Activated CD8-positive, alpha-beta memory T cell treated with anti-CD3 and anti-CD28 coated beads, Interleukin-2, amount 50 U/mL, for 48 hours (primary cell): ENCODE data around the gene MOXD1.
"Not testable (repeated sequence)": the region's sequence is repeated elsewhere in the genome, so short reads cannot be mapped to it uniquely, and the experiment has no call there.

Experiments
- DNase-seq: peaks from one replicate; pipeline ENCODE4 v3.0.0-alpha.2; 2020

MOXD1 gene

DNA sequence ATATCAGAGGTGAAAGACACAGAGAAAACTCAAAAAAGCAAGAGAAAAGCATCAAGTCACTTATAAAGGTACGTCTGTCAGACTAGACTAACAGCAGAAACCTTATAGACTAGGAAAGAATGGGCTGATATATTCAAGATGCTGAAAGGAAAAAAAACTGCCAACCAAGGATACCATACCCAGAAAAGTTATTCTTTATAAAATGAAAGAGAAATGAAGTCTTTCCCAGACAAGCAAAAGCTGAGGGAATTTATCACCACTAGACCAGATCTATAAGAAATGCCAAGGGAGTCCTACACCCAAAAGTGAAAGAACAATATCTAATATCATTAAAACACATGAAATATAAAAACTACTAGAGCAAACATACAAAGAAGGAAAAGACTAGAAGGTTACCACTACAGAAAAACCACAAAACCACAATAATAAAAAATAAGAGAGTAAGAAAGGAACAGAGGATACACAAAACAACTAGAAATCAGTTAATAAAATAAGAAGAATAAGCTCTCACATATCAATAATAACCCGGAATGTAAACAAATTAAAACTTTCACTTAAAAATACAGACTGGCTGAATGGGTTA lies 6.2 kb downstream of the MOXD1 start:
- DNase-seq: no peak

DNA sequence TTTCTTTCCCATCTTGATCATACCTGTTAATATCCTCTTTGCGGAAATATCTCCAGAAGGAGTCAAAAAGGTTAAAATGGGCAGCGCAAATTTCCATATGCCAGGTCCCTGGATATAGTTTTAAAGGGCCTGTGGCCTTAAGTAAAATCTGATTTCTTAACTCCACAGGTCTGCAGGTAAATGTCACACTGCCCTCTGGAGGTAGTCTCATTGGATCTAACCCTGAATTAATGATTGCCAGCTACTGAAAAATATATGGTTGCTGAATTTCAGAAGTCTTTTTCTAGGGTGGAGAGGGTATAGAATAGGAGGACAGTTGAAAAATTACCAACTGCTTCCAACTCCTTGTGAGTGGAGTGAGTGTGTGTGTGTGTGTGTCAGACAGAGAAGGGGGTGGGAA lies 8.5 kb downstream of the MOXD1 start:
- DNase-seq: no peak

DNA sequence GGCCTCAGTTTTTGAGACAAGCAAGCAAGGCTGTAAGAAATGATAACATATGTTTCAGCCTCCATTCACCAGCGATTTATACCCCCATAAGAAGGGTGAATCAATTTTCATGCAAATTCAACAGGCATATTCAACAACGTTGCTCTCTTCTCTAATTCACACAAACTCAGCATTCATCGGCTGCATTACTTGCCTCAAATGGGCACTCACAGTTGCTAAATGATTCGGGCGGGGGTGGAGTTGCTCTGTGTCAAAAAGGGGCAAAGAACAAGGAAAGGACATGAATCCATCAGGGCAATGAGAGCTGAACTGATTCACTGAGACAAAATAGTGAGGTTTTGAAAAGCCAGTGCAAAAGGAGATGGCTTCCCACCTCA lies 9.0 kb downstream of the MOXD1 start:
- DNase-seq: no peak

DNA sequence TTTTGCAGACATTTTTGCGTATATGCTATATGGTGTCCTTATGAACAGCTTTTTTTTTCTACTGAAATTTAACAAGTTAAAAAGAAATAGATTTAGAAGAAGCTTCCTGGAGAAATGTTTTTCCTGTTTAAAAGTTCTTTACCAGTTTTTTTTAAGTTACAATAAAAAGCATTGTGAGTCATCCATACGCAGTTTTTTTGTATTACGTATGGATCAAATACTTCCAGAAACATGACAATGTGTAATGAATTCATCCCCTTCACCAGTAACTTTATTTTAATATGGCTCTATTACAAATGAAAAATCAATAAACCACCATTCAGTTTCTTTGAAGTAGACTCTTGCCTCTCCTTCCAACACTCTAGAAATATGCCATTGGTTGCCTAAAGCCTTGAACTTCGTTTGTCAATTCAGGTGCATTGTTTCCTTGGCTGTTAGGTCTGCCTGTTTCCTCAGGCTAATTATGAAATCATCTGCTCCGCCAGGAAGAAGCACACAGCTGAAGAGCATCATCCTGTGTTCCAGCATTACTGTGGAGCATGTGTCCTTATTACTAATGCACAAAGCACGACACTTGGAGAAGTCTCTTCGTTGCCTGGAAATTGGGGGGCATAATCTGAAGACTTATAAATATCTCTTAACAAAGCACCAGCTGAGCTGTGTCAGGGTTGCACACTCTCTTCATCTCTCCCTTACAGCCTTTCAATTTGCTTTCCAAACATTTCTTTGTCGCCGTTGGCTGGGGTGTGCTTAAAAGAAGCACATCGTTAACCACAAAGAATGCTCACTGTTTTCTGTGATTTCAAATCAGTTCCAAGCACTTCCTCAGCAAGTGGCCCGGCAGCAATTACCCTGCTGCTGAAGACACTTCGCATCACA lies 9.6 kb downstream of the MOXD1 start:
- DNase-seq: no peak

DNA sequence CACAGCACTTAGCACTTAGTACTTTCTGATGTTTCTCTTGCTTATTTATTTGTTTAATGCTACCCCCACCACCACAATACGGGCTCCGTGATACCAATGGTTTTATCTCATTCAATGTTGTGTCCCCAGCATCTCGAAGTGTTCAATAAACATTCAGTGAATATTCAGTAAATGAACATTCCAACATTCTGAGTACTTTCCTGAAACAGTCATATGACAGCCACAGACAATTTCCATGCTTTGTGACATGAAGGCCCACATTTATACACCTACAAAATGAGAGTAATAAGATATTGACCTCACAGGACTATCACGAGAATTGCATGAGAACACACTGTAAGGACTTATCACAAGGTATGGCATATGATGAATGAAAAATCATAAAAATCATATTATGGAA lies 10.8 kb downstream of the MOXD1 start:
- no peak for DNase-seq

GRCh38 chr6:132390017-132390416 lies 11.3 kb downstream of the MOXD1 start:
- DNase-seq: no peak

GRCh38 chr6:132388291-132388690 lies 13.0 kb downstream of the MOXD1 start:
- no peak for DNase-seq

GRCh38 chr6:132382630-132383175 lies 18.6 kb downstream of the MOXD1 start:
- DNase-seq: no peak

- DNase-seq: no peak
Observed at GRCh38 chr6:132381381-132381780, 19.9 kb downstream of the MOXD1 start.

DNA sequence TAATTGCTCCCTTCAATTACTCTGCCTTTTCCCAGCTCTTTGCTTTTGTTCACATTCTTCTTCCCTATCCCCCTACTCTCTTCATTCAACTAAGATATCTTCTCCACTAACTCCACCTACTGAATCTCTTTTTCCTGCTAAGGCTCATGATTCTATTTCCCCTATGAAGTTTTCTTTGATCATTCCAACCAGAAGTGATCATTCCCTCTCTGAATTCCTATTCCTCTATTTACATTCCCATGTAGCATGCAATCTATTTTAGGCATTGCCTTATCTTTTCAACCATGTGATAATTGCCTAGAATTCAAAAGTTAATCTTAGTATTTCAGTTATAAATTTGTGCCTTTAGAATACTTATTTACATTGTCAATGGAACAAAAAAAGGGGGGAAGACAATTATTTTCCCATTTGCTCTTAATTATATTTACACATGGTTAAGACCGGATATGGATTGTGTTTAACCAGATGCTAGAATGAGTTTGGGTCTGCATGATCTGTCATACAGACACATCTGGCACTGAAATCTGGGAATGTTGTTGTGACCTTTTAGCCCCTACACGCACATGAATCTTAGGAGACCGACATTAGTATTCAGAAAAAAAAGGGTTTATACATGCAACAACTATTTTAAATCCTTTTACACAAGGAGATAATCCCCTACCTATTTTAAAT lies 20.8 kb downstream of the MOXD1 start:
- no peak for DNase-seq

DNA sequence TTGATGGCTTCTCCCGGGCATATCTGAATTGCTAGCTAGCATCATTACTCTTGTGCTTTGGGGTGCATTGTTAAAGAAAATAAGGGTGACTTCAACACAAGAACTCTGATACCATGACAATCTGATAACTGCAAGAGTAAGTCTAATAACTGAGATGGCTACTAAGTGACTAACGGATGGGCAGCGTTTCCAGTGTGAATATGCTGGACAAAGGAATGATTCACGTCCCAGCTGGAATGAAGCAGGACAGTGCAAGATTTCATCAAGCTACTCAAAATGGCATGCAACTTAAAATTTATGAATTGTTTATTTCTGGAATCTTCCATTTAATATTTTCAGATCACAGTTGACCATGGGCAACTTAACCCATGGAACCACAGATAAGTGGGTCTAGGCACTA lies 31.7 kb downstream of the MOXD1 start:
- no peak for DNase-seq

- no peak for DNase-seq
Observed at GRCh38 chr6:132368916-132369481, 32.3 kb downstream of the MOXD1 start.

- DNase-seq: no peak
Observed at GRCh38 chr6:132365281-132365907, 35.9 kb downstream of the MOXD1 start.

DNA sequence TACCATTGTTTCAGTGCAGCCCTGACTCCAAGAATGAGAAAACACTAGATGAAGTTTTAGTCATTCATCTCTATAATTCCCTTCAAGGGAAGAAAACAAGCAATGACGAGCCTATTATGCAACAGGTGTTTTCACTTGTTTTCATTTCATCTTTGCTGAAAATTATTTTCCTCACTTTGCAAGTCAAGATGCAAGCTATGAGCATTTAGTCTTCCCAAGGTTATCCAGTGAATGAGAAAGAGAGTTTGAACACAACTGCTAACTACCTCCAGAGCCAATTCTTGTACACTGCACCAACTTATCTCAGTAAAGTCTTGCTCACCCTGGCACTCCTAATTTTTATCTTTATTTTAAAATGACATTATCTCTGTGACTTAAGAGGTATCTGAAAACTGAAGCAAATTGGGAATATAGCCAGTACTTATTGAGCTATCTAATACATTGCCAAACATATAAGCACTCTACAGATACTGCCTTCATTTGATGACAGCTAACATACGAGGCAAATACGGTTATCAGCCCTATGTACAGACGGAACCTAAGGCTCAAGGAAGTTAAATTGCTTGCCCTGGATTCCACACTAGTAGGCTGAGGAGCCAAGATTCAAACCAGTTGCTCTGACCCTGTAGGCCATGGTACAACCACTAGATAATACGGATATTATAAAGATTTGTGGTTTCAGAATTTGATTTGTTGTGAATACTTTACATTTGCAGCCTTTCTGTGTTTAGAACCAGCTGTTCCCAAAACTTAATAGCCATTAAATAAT lies 36.8 kb downstream of the MOXD1 start:
- DNase-seq: no peak

GRCh38 chr6:132362442-132363185 lies 38.7 kb downstream of the MOXD1 start:
- DNase-seq: no peak

- DNase-seq: no peak
Observed at GRCh38 chr6:132361101-132361500, 40.2 kb downstream of the MOXD1 start.

DNA sequence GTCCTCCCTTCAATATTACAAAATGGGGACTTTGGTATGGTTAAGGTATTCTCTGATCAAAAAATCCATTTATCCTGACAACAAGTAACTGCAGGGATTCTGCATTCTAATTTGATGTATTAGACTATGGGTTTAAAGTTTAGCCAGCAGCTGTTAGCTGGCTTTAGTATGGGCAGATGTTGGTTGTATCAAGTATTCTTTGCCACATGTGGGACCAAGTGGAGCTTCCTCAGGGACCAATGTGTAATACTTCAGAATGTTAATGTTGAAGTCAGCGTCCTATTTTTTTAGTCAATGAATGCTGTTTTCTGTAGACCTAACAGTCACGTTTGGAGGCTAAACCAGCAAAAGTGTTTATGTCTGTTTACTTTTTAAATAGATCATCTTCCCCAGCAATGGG lies 41.4 kb downstream of the MOXD1 start:
- no peak for DNase-seq

DNA sequence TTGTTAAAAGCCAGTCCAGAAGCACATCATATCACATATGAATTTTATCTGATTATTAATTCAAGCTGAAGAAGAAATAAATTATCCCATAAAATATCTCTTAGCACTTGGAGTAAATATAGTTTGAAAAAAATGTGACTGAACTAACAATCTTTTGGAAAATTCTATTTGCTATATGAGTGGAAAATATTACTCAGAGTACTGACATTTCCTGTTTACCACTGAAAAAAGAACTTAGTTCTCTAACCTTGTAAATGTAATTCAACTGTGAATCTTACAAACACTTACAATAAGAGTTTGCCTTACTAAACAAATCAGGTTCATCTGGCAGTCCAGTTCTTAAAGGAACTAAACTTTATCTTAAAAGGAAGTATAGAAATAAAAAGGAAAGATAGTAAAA lies 44.2 kb downstream of the MOXD1 start:
- no peak for DNase-seq

- no peak for DNase-seq
Observed at GRCh38 chr6:132354517-132355167, 46.6 kb downstream of the MOXD1 start.

- not testable (repeated sequence) for DNase-seq
Observed at GRCh38 chr6:132351986-132352385, 49.3 kb downstream of the MOXD1 start.

- DNase-seq: no peak
Observed at GRCh38 chr6:132348231-132348630, 53.0 kb downstream of the MOXD1 start.
